Measurements from ENCODE around the gene PACS1.

- TF ChIP-seq CTCF (conservative IDR thresholded peaks at IDR 0.05) (no peak), EZH2 (IDR thresholded peaks at IDR 0.05; ENCODE audit: low read depth) (no peak)
These were observed 120.7 kb downstream of the PACS1 start for GRCh38 chr11:66190786-66191185.
